Stimulated activated naive CD8-positive, alpha-beta T cell treated with anti-CD3 and anti-CD28 coated beads, Interleukin-15, amount 100 ng/mL, for 72 hours (primary cell): ENCODE data around the gene TBC1D5.

Experiments
- ATAC-seq: fragments of 150-1000 bp; cut with Tn5 transposase; 2 replicates; pipeline ENCODE4 v1.10.0; 2021; ENCODE audit warnings: mild to moderate bottlenecking, moderate library complexity
- DNase-seq, 2 donors: peaks; one replicate each; pipeline ENCODE4 v3.0.0; 2021 to 2022
- H3K27ac Mint-ChIP-seq, 2 donors: one replicate each; pipeline ENCODE4 v1.8.0; 2022; ENCODE audit warnings: mild to moderate bottlenecking in 2 of 2, mixed read lengths in 2 of 2, moderate library complexity in 2 of 2
- H3K27me3 Mint-ChIP-seq: one replicate; pipeline ENCODE4 v1.8.0; 2022; ENCODE audit warnings: mixed read lengths
- H3K4me1 Mint-ChIP-seq: one replicate; pipeline ENCODE4 v1.8.0; 2022; ENCODE audit warnings: mild to moderate bottlenecking, mixed read lengths
- H3K4me3 Mint-ChIP-seq, 2 donors: one replicate each; pipeline ENCODE4 v1.8.0; 2022; ENCODE audit warnings: mild to moderate bottlenecking in 2 of 2, mixed read lengths in 2 of 2, moderate library complexity in 1 of 2
- H3K9me3 Mint-ChIP-seq, 2 donors: one replicate each; pipeline ENCODE4 v1.8.0; 2022; ENCODE audit warnings: mixed read lengths in 2 of 2

TBC1D5 gene

GRCh38 chr3:17759901-17760300, 17.5 kb upstream of the TBC1D5 start:
- Mint-ChIP-seq H3K4me3 (no peak overlapping the region), H3K27me3 (peaks cover 27% of the 10 kb centered on the region), H3K27ac (no peak overlapping the region), H3K9me3 (no peaks in the 10 kb centered on the region), H3K4me1 (peaks cover 8% of the 10 kb centered on the region)
- DNase-seq: no peak
- ATAC-seq: no peak

- peaks cover 27% of the 10 kb centered on the region for H3K27me3 Mint-ChIP-seq
- no peak overlapping the region for H3K27ac Mint-ChIP-seq
- ATAC-seq (peak; percentile 50), DNase-seq (no peak)
- H3K9me3 Mint-ChIP-seq: no peaks in the 10 kb centered on the region
- no peak overlapping the region for H3K4me3 Mint-ChIP-seq
- H3K4me1 Mint-ChIP-seq: peaks cover 8% of the 10 kb centered on the region
Measured at GRCh38 chr3:17755836-17756235, 13.4 kb upstream of the TBC1D5 start.

DNA sequence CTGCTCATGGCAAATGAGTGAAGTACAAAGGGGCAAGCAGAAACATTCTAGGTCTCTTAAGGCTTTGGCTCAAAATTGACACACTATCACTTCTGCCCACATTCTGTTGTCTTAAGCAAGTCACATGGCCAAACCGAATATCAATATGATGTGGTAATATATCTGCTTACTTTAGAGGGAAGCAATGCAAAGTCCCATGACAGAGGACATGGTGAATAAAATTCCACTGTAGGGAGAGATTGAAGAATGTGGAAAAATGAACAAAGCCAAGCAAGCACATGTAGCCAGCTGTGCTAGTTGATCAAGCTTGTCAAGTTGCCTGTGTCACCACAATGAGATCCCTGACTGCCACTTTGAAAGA, 11.2 kb upstream of the TBC1D5 start:
- ATAC-seq (no peak), DNase-seq (no peak)
- Mint-ChIP-seq H3K9me3 (no peaks in the 10 kb centered on the region), H3K4me1 (peaks cover 22% of the 10 kb centered on the region), H3K27me3 (peaks cover 27% of the 10 kb centered on the region), H3K27ac (no peak overlapping the region), H3K4me3 (no peak overlapping the region)

DNA sequence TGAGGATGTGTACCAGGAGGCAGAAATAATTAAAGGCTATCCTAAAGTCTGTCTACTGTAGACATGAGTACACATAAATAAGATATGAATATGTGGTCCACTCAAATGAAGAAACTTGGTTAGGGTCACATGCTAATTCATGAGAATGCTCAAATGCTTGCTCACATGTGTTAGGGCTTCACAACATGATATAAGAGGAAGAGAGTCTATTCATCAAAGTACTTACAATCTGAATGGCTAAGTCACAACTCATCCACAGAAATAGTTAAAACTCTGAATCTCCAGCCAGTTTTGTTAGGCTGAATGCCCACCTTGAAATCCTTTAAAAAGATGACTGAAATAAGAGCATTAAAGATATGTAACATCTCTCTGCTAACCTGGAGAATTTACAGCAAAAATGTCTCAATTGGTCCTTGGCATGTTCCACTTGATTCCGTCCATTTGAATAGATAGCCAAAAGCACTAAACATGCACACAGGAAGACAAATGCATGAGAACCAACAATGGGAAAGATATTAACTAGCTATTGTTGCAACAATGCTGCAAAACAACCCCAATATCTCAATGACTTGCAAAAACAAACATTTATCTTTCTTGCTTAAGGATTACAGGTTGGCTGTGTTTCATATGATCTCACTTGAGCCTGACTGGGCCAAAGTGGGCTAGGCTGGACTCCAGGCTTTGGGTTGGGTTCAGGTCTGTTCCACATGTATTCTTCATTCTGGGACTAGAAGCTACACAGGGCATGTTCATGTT, 10.6 kb upstream of the TBC1D5 start:
- no peaks in the 10 kb centered on the region for H3K9me3 Mint-ChIP-seq
- DNase-seq: no peak
- peaks cover 27% of the 10 kb centered on the region for H3K27me3 Mint-ChIP-seq
- no peak overlapping the region for H3K4me3 Mint-ChIP-seq
- ATAC-seq: no peak
- peaks cover 22% of the 10 kb centered on the region for H3K4me1 Mint-ChIP-seq
- no peak overlapping the region for H3K27ac Mint-ChIP-seq

GRCh38 chr3:17752436-17752835, 10.0 kb upstream of the TBC1D5 start:
- no peaks in the 10 kb centered on the region for H3K9me3 Mint-ChIP-seq
- no peak for DNase-seq
- H3K27ac Mint-ChIP-seq: no peak overlapping the region
- H3K27me3 Mint-ChIP-seq: peaks cover 26% of the 10 kb centered on the region
- ATAC-seq: no peak
- peaks cover 27% of the 10 kb centered on the region for H3K4me1 Mint-ChIP-seq
- H3K4me3 Mint-ChIP-seq: no peak overlapping the region

DNA sequence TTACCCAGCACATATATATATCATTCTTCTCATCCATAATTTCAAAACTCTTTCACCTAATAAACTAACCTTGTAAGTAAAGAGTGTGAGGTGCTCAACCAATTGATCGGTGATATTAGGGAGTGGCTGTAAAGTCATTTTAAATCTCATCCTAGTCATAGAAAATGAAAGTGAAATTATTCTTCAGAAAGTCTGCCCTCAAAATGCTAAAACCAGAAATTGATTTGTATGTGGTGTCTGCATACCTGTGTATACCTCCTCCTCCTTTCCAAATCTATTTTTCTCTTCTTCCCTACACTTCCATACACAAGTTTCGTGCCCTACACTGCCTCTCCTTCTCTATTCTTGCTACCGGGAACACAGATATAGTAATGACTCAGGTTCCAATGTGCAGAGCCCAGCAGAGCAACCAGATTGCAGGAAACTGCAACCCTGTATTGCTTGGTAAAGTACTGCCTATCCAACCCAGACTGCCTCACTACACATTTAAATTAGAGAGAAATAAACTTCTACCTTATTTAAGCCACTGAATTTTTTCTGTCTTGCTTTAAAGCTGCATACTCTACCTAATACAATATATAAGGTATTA, 7.4 kb upstream of the TBC1D5 start:
- Mint-ChIP-seq H3K27me3 (peaks cover 13% of the 10 kb centered on the region), H3K4me3 (peak overlapping the region; percentile 42 to 51), H3K27ac (peak overlapping the region in 1 of 2 donors; percentile 62), H3K4me1 (peaks cover 26% of the 10 kb centered on the region), H3K9me3 (no peaks in the 10 kb centered on the region)
- ATAC-seq (peak; percentile 42), DNase-seq (no peak)

DNA sequence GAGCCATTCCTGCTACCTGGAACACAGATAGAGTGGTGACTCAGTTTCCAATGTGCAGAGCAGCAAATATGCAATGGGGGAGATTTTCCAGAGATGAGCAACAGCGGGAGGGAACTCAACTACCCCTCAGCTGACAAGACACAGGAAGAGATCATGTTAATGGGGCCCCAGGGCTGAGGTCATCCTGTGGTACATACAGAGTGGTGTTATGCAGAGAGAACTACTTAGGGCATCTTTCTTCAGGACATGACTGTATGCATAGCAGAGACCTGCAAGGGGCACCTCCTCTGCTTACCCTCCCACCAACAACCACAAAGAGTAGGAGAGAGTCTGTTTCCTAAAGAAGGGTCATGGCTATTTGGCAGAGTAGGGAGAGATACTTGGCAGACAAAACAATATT, 6.8 kb upstream of the TBC1D5 start:
- peak; percentile 91 for ATAC-seq
- Mint-ChIP-seq H3K4me1 (peaks cover 29% of the 10 kb centered on the region), H3K27me3 (peaks cover 13% of the 10 kb centered on the region), H3K9me3 (no peaks in the 10 kb centered on the region), H3K4me3 (peak overlapping the region in 1 of 2 donors; percentile 42), H3K27ac (no peak overlapping the region)
- peak in 1 of 2 donors; percentile 30 for DNase-seq

DNA sequence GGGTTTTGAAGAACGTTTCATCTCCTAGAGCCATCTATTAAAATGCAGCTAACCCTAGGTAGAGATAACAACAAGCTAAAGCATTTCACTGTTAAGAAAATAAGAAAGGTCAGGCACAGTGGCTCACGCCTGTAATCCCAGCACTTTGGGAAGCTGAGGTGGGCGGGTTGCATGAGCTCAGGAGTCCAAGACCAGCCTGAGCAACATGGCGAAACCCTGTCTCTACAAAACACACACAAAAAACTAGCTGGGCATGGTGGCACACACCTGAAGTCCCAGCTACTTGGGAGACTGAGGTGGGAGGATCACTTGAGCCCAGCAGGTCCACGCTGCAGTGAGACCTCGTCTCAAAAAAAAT, 5.4 kb upstream of the TBC1D5 start:
- ATAC-seq: no peak
- H3K27ac Mint-ChIP-seq: no peak overlapping the region
- no peaks in the 10 kb centered on the region for H3K9me3 Mint-ChIP-seq
- H3K4me3 Mint-ChIP-seq: no peak overlapping the region
- DNase-seq: no peak
- peaks cover 6% of the 10 kb centered on the region for H3K27me3 Mint-ChIP-seq
- peaks cover 42% of the 10 kb centered on the region for H3K4me1 Mint-ChIP-seq

- DNase-seq: no peak
- no peak for ATAC-seq
- Mint-ChIP-seq H3K9me3 (no peaks in the 10 kb centered on the region), H3K27ac (no peak overlapping the region), H3K27me3 (peaks cover under 1% of the 10 kb centered on the region), H3K4me3 (no peak overlapping the region), H3K4me1 (peaks cover 42% of the 10 kb centered on the region)
Measured at GRCh38 chr3:17747174-17747889, 4.9 kb upstream of the TBC1D5 start.

GRCh38 chr3:17745894-17746293, 3.5 kb upstream of the TBC1D5 start:
- no peak overlapping the region for H3K4me3 Mint-ChIP-seq
- DNase-seq (no peak), ATAC-seq (no peak)
- peaks cover 46% of the 10 kb centered on the region for H3K4me1 Mint-ChIP-seq
- H3K27ac Mint-ChIP-seq: no peak overlapping the region
- H3K9me3 Mint-ChIP-seq: no peaks in the 10 kb centered on the region
- H3K27me3 Mint-ChIP-seq: no peaks in the 10 kb centered on the region

- peaks cover 51% of the 10 kb centered on the region for H3K4me1 Mint-ChIP-seq
- no peaks in the 10 kb centered on the region for H3K9me3 Mint-ChIP-seq
- H3K27me3 Mint-ChIP-seq: no peaks in the 10 kb centered on the region
- no peak overlapping the region for H3K27ac Mint-ChIP-seq
- ATAC-seq (no peak), DNase-seq (no peak)
- no peak overlapping the region for H3K4me3 Mint-ChIP-seq
Measured at GRCh38 chr3:17745301-17745700, 2.9 kb upstream of the TBC1D5 start.

- no peaks in the 10 kb centered on the region for H3K27me3 Mint-ChIP-seq
- DNase-seq: no peak
- H3K9me3 Mint-ChIP-seq: no peaks in the 10 kb centered on the region
- H3K27ac Mint-ChIP-seq: no peak overlapping the region
- peaks cover 50% of the 10 kb centered on the region for H3K4me1 Mint-ChIP-seq
- ATAC-seq: no peak
- peak overlapping the region in 1 of 2 donors; percentile 8 for H3K4me3 Mint-ChIP-seq
Measured at GRCh38 chr3:17744693-17745092, 2.3 kb upstream of the TBC1D5 start.

DNA sequence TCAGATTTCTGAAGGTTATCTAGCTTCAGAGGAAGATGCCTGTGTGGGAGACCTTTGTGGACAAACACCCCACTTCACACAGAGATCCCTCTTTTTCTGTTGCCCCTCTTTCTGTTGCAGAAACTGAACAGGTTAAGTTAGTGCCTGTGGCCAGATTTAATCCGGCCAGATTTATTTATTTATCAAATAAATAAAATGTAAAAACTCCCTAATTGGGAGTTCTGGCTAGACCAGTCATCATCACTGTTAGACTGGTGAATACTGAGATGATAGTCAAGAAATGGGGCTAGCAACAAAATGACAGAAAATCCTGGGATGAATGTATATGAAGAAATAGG, 1.2 kb upstream of the TBC1D5 start:
- DNase-seq (no peak), ATAC-seq (no peak)
- H3K4me1 Mint-ChIP-seq: peaks cover 51% of the 10 kb centered on the region
- no peak overlapping the region for H3K27ac Mint-ChIP-seq
- no peaks in the 10 kb centered on the region for H3K9me3 Mint-ChIP-seq
- H3K4me3 Mint-ChIP-seq: peak overlapping the region; percentile 91 to 94
- no peaks in the 10 kb centered on the region for H3K27me3 Mint-ChIP-seq

- Mint-ChIP-seq H3K9me3 (no peaks in the 10 kb centered on the region), H3K4me3 (peak overlapping the region; percentile 91 to 94), H3K27me3 (no peaks in the 10 kb centered on the region), H3K27ac (peak overlapping the region; percentile 79), H3K4me1 (peaks cover 56% of the 10 kb centered on the region)
- ATAC-seq (peak; percentile 3), DNase-seq (no peak)
Measured at GRCh38 chr3:17742880-17743657, 638 bp upstream of the TBC1D5 start.

- DNase-seq: no peak
- H3K4me1 Mint-ChIP-seq: peaks cover 60% of the 10 kb centered on the region
- peak overlapping the region; percentile 96 for H3K27ac Mint-ChIP-seq
Measured at GRCh38 chr3:17741621-17742101, 770 bp downstream of the TBC1D5 start.

More at GRCh38 chr3:17741621-17742101, 770 bp downstream of the TBC1D5 start:
- peak overlapping the region; percentile 91 to 94 for H3K4me3 Mint-ChIP-seq
- no peaks in the 10 kb centered on the region for H3K27me3 Mint-ChIP-seq
- no peaks in the 10 kb centered on the region for H3K9me3 Mint-ChIP-seq
- no peak for ATAC-seq
